Measurements from ENCODE around the gene ZNF277.
"Not testable (repeated sequence)": the region's sequence is repeated elsewhere in the genome, so short reads cannot be mapped to it uniquely, and the experiment has no call there.

ZNF277 gene

DNA sequence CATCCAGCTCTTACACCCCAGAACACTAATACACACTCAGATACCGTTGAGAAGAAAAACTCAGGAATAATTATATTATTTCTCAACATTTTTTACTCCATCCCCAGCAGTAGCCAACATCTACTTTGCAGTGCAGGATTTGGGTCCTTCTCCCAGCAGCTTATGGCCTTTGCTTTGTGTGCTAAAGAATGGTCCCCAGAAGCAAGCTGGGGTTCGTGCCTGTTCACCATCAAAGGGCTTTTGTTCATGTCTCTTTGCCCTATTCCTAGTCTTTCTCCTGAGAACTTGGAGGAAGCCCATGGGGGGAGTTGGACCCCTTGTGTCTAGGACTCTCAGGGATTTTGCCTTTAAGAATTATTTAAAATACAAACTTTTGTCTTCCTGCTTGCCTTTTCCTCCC is 100.4 kb downstream of the ZNF277 start:
- no peak for DNase-seq (ENCODE audit: low read depth)
- no peak for TF ChIP-seq CTCF (IDR thresholded peaks at IDR 0.05; ENCODE audit: insufficient read depth, low read depth, low read length, missing control alignments)
- no peak overlapping the region for H3K4me3 ChIP-seq (ENCODE audit: low read depth, low read length)

DNA sequence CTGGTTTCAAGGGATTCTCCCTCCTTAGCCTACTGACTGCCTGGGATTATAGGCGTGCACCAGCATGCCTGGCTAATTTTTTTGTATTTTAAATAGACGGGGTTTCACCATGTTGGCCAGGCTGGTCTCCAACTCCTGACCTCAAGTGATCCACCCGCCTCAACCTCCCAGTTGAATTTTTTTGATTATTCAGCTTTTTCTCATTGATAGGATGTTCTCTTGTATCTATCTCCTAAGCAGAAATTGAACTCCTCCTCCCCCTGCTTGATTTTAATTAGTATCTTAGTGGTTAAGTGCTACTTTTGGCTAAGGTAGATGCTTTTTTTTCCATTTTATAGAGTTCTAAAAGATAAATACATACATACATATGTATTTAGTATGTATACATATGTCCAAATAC is 101.0 kb downstream of the ZNF277 start:
- DNase-seq (ENCODE audit: low read depth), result no peak
- TF ChIP-seq CTCF (IDR thresholded peaks at IDR 0.05; ENCODE audit: insufficient read depth, low read depth, low read length, missing control alignments), result no peak
- H3K4me3 ChIP-seq (ENCODE audit: low read depth, low read length), result no peak overlapping the region

DNA sequence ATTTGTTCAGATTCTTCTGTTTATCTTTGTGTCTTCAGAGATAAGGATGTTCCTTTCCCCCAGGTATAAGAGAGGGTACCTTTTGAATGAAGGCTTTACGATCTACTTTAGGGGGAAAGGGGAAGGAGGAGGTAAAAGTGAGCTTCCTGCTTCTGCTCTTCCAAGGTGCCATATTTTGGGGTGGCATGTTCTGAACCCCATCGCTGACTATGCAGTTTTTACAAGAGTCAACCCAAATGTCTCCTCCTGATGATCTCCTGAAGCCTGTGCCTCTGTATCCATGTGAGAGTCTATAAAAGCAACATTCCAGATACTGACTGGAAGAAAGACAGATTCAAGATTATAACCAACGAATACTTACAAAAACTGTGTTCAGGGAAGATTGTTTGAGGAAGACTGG is 102.5 kb downstream of the ZNF277 start:
- DNase-seq (ENCODE audit: low read depth), result no peak
- no peak overlapping the region for H3K4me3 ChIP-seq (ENCODE audit: low read depth, low read length)
- TF ChIP-seq CTCF (IDR thresholded peaks at IDR 0.05; ENCODE audit: insufficient read depth, low read depth, low read length, missing control alignments), result no peak

DNA sequence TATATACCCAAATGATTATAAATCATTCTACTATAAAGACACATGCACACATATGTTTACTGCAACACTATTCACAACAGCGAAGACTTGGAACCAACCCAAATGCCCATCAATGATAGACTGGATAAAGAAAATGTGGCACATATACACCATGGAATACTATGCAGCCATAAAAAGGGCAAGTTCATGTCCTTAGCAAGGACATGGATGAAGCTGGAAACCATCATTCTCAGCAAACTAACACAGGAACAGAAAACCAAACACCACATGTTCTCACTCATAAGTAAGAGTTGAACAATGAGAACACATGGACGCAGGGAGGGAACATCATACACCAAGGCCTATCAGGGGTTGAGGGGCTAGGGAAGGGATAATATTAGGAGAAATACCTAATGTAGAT is 110.3 kb downstream of the ZNF277 start:
- H3K4me3 ChIP-seq (ENCODE audit: low read depth, low read length); DNase-seq (ENCODE audit: low read depth): not testable (repeated sequence)

- H3K4me3 ChIP-seq (ENCODE audit: low read depth, low read length), result no peak overlapping the region
- DNase-seq (ENCODE audit: low read depth), result no peak
- no peak for TF ChIP-seq CTCF (IDR thresholded peaks at IDR 0.05; ENCODE audit: insufficient read depth, low read depth, low read length, missing control alignments)
These were observed 115.6 kb downstream of the ZNF277 start for GRCh38 chr7:112322070-112322469.

GRCh38 chr7:112327566-112327965 is 121.1 kb downstream of the ZNF277 start:
- no peak overlapping the region for H3K4me3 ChIP-seq (ENCODE audit: low read depth, low read length)
- no peak for TF ChIP-seq CTCF (IDR thresholded peaks at IDR 0.05; ENCODE audit: insufficient read depth, low read depth, low read length, missing control alignments)
- no peak for DNase-seq (ENCODE audit: low read depth)

DNA sequence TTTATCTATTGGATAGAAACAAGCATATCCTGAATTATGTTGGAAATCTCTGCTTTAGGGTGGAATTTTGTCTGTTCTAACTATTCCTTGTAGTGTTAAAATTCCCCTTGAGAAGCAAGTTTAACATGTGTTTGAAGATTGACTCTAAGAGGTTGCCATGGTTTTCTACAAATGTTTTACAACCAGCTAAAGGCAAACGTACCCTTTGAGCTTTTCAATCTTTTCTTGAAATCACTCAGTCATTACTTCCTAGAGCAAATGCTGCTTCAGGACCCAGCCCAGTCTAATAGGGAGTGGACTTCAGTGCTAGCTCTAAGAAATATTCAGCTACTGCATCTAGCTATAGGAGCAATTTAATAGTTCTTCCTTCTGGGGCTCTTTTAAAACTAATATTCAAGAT is 125.0 kb downstream of the ZNF277 start:
- DNase-seq (ENCODE audit: low read depth), result no peak
- no peak for TF ChIP-seq CTCF (IDR thresholded peaks at IDR 0.05; ENCODE audit: insufficient read depth, low read depth, low read length, missing control alignments)

DNA sequence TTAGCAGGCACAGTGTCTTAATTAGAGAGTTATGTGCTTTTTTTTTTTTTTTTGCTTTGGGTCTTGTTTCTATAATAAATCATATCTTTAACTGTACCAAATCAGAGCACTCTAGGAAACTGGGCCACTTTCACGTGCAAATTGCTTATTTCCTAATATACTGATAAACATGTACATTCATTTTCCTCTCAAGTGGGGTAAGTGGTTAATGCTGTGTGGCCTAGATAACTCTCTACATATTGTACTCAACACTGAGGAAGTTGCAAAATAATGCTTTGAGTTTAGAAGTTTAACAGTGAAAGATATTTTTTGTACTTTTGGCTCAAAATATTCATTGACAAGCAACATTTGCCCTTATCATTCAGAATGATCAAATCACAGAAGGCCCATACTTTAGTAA is 127.9 kb downstream of the ZNF277 start:
- no peak overlapping the region for H3K4me3 ChIP-seq (ENCODE audit: low read depth, low read length)
- no peak for DNase-seq (ENCODE audit: low read depth)
- TF ChIP-seq CTCF (IDR thresholded peaks at IDR 0.05; ENCODE audit: insufficient read depth, low read depth, low read length, missing control alignments), result no peak

More for the DNA sequence above, 125.0 kb downstream of the ZNF277 start:
- no peak overlapping the region for H3K4me3 ChIP-seq (ENCODE audit: low read depth, low read length)
